Measurements from ENCODE around the gene BRD8.
"Not testable (repeated sequence)": the region's sequence is repeated elsewhere in the genome, so short reads cannot be mapped to it uniquely, and the experiment has no call there.

The BRD8 gene

DNA sequence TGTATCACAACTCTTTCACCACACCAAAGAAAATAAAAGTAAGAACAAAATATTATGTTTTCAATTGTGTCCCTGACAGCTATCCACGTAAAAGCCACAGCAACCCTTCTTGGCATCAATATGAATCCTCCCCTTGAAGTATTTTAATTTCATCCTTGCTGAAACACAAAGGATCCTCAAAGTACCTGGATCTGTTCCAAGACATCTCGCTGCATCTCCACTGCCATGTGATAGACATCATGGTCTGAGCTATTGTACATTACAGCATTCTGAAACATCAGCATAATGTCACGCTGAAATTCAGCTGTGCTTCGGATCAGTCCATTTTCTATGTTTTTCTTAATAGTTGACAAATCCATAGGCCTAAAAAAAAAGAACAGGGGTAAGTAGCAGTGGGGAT is 17.7 kb downstream of the BRD8 start:
- no peak for DNase-seq

DNA sequence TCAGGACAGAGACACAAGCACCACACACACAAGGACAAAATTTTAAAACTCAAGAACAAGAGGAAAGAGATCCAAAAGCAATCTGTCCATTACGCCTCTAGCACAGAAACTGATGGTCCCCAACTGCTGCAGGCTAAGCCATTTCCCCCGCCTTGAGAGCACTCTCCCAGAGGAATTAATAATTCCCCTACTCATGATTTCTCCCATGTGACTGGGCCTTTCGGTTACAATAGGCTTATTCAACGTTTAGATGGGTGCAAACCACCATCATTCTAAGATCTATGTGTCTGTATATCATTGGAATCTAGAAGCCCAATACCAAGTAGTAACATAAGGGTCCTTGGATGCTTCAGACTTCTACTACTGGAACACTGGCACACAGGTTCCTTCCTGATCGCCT is 18.8 kb downstream of the BRD8 start:
- no peak for DNase-seq

DNA sequence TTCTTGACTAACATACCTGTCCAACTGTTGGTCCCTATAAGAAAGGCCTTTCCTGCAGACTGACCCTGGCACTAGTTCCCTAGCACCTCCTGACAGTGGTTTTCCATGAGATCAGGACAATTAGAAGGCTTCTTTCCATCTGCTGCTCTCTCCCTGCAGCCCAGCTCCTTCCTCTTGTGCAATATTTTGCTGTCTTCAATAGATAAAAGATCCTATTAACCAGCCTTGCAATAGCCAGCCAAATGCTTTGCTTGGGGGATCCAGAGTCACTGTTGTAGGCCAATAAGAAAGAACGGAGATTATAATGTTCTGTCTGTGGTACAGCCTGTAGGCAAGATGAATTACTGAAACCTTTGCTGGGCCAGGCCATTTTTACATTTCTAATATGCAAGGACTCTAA is 20.8 kb downstream of the BRD8 start:
- no peak for DNase-seq

DNA sequence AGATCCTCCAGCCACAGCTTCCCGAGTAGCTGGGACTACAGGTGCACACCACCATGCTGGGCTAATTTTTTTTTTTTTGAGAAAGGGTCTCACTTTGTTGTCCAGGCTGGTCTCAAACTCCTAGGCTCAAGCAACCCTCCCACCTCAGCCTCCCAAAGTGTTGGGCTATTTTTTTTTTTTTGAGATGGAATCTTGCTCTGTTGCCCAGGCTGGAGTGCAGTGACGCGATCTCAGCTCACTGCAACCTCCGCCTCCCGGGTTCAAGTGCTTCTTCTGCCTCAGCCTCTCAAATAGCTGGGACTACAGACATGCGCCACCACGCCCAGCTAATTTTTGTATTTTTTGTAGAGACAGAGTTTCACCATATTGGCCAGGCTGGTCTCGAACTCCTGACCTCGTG is 22.5 kb downstream of the BRD8 start:
- not testable (repeated sequence) for DNase-seq

DNA sequence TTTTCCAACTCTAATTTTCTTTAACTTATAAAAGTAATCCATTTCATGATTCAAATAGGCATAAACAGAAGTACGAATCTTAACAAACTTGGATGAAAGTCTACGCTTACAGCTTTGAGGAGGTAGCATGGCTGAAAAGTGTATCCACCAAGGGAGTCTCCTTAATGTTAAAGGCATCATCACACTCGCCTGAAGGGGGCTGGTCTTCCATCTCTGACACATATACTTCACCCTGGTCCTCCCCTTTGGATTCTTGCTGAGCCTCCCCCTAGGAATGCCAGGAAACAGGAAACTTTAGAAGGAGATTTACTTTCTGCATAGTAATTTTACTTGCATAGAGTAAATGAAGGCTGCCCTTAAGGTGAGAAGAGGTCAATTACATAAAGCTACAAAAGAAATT is 28.9 kb downstream of the BRD8 start:
- no peak for DNase-seq

DNA sequence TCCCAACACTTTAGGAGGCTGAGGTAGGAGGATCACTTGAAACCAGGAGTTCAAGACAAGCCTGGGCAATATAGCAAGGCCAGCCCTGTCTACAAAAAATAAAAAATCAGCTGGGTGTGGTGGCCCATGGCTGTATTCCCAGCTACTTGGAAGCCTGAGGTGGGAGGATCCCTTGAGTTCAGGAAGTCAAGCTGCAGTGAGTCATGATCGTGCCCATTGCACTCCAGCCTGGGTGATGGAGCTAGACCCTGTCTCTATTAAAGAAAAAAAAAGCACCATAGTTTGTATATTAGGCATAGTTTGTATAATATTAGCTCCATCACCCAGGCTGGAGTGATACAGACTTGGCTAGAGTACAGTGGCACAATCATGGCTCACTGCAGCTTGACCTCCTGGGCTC is 29.6 kb downstream of the BRD8 start:
- no peak for DNase-seq

DNA sequence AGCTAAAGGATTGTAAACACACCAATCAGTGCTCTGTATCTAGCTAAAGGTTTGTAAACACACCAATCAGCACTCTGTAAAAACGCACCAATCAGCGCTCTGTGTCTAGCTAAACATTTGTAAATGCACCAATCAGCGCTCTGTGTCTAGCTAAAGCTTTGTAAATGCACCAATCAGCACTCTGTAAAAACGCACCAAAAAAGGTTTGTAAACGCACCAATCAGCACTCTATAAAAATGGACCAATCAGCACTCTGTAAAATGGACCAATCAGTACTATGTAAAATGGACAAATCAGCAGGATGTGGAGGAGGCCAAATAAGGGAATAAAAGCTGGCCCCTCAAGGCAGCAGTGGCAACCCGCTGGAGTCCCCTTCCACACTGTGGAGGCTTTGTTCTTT is 34.9 kb downstream of the BRD8 start:
- DNase-seq = not testable (repeated sequence)

DNA sequence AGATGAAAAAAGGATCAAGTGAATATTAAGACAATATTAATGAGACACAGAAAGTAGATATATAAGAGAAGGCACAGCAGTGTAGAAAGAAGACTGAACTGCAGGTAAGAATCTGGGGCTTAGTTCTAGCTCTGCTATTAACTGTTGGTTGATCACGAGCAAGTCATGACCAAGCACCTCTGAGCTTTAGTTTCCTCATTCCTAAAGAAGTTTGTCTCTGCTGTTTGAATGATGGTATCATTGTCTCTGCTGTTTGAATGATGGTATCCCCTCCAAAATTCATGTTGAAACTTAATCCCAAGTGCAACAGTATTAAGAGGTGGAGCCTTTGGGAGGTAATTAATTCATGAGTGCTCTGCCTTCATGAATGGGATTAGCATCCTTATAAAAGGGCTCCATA is 36.7 kb downstream of the BRD8 start:
- no peak for DNase-seq

DNA sequence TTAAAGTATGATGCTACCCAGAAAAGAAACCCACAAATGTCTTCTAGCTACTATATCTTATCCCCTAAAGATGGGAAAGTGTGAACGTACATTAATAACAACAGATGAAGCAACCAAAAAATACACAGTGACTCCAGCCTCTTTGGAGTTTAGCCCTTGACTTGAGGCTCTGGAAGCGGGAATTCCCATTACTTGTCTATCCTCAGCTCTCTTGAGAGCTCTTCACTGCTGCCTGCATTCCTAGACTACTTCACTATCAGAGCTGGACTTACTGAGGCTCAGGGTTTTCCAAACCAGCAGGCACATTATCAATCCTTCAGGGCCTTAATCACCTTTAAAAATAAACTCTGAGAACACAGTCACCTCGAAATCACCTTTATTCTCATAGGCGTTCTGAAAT is 38.2 kb downstream of the BRD8 start:
- DNase-seq = no peak

DNA sequence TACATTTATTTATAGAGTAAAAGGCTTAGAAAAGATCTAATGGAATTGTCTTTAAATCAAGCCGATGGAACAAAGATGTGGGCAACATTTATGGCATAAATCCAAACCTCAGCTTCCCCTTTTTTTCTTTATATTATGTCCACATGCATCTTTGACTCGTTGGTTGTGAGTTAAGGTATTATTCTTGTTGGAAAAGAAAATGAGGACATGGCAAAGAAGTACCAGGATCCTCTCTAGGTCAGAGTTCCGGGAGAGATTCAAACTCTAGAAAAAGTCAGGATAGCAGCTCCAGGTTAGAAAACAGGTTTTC is 38.7 kb downstream of the BRD8 start:
- DNase-seq = no peak

DNA sequence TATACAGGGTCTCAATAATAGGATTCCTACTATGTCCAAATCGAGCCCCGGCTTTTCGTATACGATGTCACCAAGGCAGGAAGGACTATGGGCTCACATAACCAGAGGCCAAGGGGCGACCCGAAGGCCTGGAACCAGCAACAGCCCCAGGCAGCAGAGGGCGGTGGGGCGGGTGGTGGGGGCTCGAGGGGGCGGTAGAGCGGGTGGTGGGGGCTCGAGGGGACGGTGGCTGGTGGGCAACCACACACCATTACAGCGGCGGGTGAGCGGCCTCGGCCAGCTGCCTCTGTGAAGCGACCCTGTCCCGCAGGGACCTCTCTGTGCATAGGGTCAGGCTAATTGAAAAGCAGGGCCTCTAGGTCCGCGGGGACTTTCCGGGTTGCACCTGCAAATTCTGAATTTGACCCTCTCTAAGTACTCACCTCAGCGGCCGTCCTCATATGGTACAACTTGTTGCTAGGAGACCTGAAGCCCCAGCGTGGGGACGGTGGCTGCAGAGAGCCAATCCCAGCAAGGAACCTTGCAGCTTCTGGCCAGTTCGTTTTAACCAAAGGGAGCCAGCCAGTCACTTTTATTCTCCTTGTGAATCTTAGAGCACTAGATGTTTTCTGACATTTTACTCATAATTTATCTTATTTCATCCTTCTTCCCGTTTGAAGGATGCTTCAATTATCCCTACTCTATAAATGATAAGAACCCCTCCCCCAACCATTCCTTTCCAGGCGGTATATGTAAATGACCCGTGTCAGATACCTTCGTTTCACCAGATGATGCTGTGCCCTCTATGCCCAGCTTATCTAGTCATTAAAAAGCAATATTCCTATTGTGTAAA is 39.3 kb downstream of the BRD8 start, which contains the start of gene NME5:
NME5 (minus strand) TSS at position 480 of the 832 bp plus-strand sequence. CDS start 648 bp downstream, outside the sequence.
- DNase-seq = no peak

DNA sequence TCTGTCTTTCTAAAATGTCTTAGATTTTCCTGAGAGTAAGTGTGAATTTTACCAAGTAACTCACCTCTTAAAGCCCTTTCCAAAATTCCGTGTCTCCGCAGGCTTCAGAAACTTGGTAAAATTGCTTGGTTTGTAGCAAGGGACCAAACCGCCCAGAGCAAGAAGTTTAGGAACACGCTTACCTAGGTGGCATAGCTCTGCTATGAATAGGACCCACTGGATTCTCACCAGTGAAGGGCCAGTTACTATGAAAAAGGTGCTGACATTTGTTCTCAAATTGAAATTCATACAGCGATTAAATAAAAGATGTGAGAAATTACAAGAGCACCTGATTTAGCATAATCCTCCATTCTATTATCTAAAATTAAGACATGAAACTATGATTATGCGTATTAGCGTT is 45.9 kb downstream of the BRD8 start:
- DNase-seq = no peak

DNA sequence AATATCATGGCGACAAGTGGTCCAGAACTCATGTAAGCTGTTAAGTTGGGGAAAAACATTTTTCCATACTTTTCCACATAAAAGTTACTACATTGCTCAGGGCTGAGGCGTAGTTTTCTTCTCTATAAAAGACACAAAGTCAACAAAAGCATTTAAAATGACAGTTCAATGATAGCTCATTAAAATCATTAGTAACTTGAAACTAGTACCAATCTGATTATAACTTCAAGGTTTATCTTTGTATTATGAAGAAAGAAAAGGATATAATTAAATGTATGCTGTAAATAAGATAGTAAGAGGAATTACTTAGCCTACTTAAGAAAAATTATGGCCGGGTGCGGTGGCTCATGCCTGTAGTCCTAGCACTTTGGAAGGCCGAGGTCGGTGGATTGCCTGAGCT is 49.1 kb downstream of the BRD8 start:
- no peak for DNase-seq

DNA sequence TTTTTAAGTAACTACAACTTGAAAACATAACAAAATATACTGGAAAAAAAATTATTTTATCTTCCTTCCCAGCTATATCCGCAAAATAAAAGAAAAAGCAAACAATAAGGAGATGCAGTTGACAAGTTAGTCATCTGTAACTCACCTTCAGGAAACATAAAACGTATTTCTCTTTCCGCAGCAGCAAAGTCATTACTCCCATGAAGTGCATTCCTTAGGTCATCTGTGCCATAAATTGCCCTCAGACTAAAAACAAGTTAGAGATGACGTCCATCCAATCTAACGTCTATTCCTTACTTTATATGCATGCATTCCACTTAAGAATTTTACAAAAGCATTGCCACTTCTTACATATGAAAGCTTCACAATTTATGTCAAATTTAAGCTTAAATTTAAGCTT is 50.1 kb downstream of the BRD8 start:
- DNase-seq = no peak

DNA sequence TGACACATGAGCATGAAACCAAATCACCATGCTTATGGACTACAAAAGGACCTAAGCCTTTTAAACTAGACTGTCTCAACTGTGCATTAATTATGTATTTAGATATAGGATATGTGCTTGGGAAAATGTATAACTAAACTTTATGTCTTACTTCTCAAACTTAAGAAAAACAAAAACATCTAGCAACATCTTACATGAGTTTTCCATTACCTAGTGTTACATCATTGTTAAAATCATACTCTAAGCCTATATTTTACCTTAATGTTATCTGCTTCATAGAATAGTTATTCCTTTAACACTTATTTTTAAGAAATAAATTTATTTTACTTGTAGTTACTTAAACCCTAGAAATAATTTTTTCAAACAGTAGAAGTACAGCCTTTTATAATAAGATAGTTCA is 63.2 kb downstream of the BRD8 start:
- no peak for DNase-seq

DNA sequence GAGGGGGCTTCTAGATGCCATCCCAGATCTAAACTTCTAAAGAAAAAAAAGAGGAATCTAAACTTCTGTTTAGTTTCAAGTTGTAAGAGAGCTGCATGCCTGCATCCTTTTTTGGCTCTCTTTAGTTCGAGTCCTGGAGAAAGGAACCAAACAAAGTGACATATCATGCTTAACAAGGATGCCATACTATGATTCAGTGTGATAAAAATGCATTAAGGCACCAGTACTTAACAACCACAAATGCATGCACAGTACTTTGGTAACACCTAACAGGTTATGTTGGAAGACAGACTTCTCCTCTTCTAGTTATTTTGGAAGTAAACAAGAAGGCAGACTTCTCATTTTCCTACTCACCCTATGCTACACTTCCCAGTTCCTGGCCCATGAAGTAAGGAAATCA is 66.5 kb downstream of the BRD8 start:
- no peak for DNase-seq

DNA sequence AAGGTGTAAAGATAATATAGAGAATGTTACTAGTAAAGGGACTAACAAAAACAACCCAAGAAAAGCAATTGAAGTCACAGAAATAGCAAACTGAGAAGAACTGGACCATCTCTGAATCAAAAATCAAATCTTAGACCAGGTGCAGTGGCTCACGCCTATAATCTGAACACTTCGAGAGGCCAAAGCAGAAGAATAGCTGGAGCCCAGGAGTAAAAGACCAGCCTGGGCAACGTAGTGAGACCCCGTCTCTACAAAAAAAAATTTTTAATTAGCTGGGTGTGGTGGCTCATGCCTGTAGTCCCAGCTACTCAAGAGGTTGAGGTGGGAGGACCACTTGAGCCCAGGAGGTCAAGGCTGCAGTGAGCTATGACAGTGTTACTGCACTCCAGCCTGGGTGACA is 67.2 kb downstream of the BRD8 start:
- no peak for DNase-seq

DNA sequence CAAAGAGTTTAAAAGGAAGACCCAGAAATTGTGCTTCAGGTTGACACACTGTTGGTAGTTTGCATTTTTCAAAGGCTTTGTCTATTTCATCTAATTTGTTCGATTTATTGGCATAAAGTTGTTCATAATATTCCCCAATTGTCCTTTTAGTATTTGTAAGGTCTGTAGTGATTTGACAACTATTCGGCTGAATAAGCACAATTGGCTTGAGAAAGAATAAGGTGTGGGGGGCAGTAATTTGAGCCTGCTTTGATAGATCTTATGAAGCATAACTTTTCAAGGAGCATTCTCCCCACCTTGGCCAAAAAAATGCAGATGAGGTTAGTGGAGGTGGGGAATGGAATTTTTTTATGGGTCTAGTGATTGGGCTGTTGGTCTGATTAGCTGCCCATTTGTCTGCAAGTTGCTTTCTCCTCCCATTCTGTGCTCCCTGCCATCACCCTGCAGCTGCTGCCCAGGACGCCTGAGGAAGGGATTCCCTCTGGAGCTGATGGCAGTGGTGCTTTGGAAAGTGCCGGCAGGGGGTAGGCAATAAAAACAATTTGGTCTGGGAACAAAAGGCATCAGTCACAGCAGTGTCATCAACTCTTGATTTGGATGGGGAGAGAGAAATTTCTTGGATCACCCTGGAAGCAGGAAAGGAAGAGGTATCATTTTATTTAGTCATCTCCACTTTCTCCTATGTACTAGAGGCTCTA is 68.0 kb downstream of the BRD8 start:
- DNase-seq = no peak

DNA sequence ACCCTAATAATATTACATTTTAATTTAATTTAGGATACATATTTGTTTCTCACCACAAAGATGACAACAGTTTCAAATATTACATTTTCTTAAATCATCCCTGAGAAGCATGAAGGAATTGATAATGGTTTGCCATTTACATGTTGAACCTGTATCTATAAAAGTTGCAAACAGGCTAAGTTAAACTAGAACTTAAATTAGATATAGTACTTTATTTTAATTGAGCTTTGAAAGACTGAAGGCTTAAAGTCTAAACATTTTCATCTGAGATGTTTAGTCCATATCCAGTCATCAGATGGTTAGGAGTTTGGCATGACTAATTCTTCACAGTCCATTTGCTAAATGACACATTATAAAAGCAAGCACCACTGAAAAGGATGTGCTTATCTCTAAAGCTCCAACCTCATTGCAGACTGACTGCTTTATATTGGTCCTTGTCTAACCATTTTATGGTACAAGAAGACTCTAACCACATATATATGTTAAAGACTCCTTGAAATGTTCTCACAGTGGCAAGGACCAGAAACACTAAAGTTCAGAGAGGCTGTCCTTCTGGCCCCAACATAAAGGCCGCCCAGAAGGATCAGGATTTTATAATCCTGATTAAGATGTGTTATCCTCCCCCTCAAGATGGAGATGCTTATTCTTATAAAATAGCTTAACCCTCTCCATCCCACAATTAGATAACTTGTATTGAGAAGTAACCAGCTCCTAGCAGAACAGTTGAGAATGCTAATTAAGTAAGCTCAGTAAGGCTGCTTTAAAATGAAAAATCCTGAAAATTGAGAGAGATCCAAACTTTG is 68.8 kb downstream of the BRD8 start:
- DNase-seq = no peak

DNA sequence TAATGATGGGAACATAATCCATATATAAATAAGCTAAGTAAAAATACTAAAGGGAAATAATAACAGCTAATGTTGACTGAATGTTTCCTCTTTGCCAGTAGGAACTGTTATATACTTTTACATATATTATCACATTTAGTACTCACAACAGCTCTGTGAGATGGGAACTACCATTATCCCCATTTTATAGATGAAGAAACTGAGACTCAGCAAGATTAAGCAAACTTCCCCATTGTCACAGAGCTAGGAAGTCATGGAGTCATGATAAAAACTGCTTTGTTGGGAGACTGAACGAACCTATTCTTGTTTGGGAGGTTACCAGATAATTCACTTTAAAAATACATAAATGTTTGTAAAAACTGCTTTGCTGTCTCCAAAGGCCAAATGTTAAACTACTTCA is 71.2 kb downstream of the BRD8 start:
- no peak for DNase-seq

DNA sequence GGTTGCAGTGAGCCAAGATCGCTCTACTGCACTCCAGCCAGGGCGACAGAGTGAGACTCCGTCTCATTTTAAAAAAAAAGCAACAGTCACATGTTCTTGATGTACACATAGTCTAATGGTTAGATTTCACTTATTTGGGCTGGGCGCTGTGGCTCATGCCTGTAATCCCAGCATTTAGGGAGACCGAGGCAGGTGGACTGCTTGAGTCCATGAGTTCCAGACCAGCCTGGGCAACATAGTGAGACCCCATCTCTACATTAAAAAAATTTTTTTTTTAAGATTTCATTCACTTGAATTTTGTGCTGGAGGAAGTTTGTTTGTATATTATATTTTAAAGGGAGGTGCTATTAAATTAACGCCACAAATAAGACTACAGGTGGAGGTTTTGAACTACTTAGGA is 72.7 kb downstream of the BRD8 start:
- no peak for DNase-seq

DNA sequence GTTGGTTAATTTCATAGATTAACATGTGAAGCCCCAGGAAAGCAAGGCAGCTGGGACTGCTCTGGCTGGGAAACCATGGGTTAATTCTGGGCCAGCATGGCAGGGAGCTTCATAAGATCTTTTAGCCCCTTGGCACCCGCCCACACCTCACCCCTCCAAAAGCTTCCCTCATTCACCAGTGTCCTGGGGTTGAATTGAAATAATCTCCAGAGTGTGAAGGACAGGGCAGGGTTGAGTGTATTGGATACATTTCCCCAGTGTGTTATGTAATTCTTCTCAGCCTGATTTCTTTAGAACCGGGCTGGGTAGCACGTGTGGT is 75.2 kb downstream of the BRD8 start:
- no peak for DNase-seq

DNA sequence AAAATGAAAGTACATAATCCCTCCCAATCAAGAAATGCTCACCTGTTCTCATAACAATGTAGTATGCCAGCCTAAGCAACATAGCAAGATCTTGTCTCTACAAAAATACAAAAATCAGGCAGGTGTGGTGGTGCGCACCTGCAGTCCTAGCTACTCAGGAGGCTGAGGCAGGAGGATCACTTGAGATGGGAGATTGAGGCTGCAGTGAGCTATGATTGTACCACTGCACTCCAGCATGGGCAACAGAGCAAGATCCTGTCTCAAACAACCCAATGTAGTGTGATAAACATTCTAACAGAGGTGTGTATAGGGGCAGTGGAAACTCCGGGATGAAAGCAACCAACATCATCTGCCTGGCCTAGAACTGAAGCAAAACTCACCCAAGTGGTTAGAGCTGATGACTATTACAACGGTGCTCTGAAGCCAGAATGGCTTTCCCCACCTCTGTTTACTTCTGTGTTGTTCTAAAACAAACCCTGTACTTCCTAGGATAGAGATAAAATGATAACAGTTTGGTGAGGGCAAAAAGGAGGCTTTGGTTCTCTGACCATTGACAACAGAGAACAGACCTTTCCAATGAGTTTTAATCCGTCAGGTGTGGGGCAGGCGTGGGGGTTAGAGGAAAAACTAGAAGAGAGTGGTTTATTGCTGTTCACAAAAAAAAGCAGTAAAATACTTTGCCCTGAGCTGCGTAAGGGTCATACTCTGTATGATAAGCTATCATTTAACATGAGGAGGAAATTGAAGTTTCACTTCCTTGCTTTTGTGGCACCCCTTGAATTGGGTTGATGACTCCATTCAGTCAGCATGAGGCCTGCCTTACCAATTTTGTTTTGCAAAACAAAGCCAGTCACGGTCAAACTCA is 75.7 kb downstream of the BRD8 start:
- DNase-seq = no peak
